Central memory CD8-positive, alpha-beta T cell (primary cell): ENCODE results near the gene AQP5.

Experiments used
- ATAC-seq: fragments of 150-1000 bp; cut with Tn5 transposase; replicated peaks from 2 replicates; pipeline ENCODE4 v1.10.0; 2022; ENCODE audit warnings: mild to moderate bottlenecking, moderate FRiP score, moderate number of reproducible peaks; ENCODE audit not compliant: poor library complexity, severe bottlenecking; ENCODE audit errors: extremely low read depth
- DNase-seq, 2 donors: peaks; one replicate each; pipeline ENCODE4 v3.0.0; 2021; ENCODE audit warnings: low spot score in 2 of 2
- H3K27ac Mint-ChIP-seq: one replicate; pipeline ENCODE4 v1.8.0; 2022; ENCODE audit warnings: low read depth, mild to moderate bottlenecking, moderate library complexity, mixed read lengths
- H3K27me3 Mint-ChIP-seq: one replicate; pipeline ENCODE4 v1.8.0; 2022; ENCODE audit warnings: mixed read lengths
- H3K36me3 Mint-ChIP-seq: one replicate; pipeline ENCODE4 v1.8.0; 2022; ENCODE audit warnings: mild to moderate bottlenecking, moderate library complexity, mixed read lengths; ENCODE audit not compliant: insufficient read depth
- H3K4me1 Mint-ChIP-seq: one replicate; pipeline ENCODE4 v1.8.0; 2022; ENCODE audit warnings: mixed read lengths
- H3K4me3 Mint-ChIP-seq: one replicate; pipeline ENCODE4 v1.8.0; 2022; ENCODE audit warnings: mild to moderate bottlenecking, moderate library complexity, mixed read lengths
- H3K9me3 Mint-ChIP-seq: one replicate; pipeline ENCODE4 v1.8.0; 2022; ENCODE audit warnings: mixed read lengths

Gene AQP5

DNA sequence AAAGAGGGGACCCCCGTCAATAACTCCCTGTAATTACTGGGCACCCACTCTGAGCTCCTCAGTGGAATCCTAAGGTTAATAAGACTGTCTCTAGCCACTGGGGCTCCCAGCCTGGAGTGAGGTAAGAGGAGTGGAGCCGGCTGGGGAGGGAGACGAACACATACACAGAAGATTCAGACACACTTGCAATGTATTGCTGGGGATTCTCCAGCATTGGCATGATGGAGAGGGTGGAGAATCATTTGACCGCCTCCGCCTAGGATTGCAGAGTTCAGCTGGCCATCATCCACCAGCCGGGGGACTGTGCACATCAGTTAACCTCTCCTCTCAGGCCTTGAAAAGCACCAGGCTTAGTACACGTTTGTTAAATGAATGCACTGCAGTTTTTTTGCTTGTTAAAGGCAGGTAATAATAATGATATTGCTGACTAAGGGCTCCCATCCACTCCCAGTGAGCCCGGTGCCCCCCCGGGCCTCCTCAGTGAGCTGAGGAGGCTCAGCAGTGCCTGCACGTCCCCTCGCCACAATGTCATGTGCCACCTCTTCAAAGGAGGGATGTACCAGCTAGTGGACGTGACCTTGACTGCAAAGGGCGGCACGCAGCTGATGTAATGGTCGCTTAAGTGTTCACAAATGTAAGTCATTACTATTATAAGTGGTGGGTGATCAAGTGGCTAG lies 37.7 kb upstream of the AQP5 start:
- ATAC-seq: no peak
- H3K9me3 Mint-ChIP-seq: no peaks in the 10 kb centered on the region
- peaks cover 2% of the 10 kb centered on the region for H3K27me3 Mint-ChIP-seq
- DNase-seq: no peak
- H3K36me3 Mint-ChIP-seq: no peaks in the 10 kb centered on the region
- no peak overlapping the region for H3K27ac Mint-ChIP-seq
- no peak overlapping the region for H3K4me3 Mint-ChIP-seq
- H3K4me1 Mint-ChIP-seq: no peaks in the 10 kb centered on the region

DNA sequence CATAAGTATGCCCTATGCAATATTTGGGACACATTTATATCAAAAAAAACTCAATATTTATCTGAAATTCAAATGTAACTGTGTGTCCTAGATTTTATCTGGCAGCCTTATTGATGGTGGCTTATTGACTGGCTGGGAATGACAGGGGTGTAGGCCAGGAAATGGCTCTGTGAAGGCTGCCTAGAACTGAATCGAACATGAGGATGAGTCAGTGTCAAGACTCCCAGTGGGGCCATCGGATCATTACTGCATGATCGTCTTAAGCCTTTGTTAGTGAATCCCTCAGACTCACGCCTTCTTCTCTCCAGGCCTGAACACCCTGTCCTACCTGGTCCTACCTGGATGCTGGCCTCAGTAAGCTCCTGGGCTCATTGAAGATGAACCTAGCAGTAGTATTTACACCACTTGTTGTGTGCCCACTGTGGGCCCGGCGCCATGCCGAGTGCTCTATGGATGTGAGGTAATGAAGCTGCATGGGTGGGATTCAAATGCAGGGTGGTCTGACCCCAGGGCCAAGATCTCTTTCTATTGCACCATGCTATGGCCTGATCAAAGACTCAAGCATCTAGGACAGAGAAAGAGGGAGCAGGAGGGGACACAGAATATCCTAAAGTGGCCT lies 36.9 kb upstream of the AQP5 start:
- ATAC-seq (no peak), DNase-seq (no peak)
- H3K27me3 Mint-ChIP-seq: peaks cover 9% of the 10 kb centered on the region
- H3K9me3 Mint-ChIP-seq: no peaks in the 10 kb centered on the region
- no peak overlapping the region for H3K4me3 Mint-ChIP-seq
- H3K4me1 Mint-ChIP-seq: no peaks in the 10 kb centered on the region
- H3K36me3 Mint-ChIP-seq: no peaks in the 10 kb centered on the region
- no peak overlapping the region for H3K27ac Mint-ChIP-seq

DNA sequence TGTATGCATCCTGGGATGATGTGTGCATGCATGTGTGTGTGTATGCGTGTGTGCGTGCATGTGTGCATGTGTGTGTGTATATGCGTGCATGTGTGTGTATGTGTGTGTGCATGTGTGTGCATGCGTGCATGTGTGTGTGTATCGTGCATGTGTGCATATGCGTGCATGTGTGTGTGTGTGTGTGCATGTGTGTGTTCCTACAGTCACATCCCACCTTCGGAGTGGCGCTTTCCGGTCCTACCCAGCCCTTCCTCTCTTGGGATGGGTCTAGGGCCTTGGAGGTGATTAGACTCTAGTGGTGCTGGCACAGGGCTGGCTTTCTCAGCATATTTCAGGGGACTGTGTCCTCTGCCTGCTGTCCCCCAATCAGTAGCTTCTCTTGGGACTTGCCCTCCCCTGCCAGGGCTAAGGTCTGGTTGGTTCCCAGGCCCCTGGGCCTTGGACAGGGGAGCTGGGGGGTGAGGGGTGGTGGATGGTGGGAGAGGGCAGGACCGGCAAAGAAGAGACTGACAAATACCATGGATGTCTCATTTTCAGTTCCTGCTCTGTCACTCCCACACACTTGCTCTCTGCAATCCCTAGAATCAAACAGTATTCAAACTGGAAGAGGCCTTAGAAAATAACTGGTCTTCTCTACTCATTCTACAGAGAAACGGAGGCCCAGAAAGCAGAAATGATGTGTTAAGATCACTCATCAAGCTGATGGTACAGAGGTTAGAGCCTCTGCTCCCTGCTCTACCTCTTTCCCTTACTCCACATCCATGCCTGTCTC lies 36.1 kb upstream of the AQP5 start:
- DNase-seq (no peak), ATAC-seq (no peak)
- Mint-ChIP-seq H3K27ac (no peak overlapping the region), H3K36me3 (no peaks in the 10 kb centered on the region), H3K9me3 (no peaks in the 10 kb centered on the region), H3K4me3 (no peak overlapping the region), H3K4me1 (no peaks in the 10 kb centered on the region), H3K27me3 (peaks cover 13% of the 10 kb centered on the region)

DNA sequence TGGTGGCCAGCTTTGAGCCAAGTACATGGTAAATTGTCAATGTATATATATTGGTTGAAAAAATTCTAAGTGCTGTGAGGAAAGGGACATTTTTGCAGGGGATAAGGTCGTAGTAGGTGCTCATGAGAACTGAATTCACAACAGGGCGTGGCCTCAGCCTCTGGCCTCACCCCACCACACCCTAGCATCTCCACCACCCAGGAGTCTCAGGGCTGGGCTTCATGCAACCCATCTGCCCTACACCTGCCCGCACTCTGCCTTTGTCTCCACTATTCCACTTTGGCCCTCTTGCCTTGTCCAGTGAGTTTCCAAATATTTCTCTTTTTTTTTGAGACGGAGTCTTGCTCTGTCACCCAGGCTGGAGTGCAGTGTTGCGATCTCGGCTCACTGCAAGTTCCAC lies 33.2 kb upstream of the AQP5 start:
- H3K27me3 Mint-ChIP-seq: peaks cover 13% of the 10 kb centered on the region
- no peak for DNase-seq
- no peak for ATAC-seq
- H3K27ac Mint-ChIP-seq: no peak overlapping the region
- no peaks in the 10 kb centered on the region for H3K4me1 Mint-ChIP-seq
- H3K36me3 Mint-ChIP-seq: no peaks in the 10 kb centered on the region
- H3K9me3 Mint-ChIP-seq: no peaks in the 10 kb centered on the region
- H3K4me3 Mint-ChIP-seq: no peak overlapping the region

DNA sequence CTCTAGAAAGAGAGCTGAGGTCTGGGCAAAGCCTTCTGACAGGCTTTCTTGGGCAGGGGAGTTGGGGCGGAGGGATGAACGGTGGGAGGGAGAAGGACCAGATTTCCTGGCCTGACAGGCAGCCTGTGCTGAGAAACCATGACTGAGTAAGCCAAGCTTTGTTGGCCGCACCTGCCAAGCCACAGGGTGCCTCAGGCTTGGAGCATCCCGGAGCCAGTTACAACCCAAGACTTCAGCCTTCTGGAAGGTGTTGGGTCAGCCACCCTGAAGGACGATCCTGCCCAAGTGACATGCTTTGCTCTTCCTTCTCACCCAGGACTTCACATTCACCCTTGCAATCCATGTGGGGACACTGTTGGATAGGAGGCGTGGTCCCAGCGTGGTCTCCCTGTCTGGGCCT lies 32.1 kb upstream of the AQP5 start:
- DNase-seq: no peak
- no peaks in the 10 kb centered on the region for H3K36me3 Mint-ChIP-seq
- ATAC-seq: no peak
- H3K4me1 Mint-ChIP-seq: no peaks in the 10 kb centered on the region
- H3K27me3 Mint-ChIP-seq: peaks cover 13% of the 10 kb centered on the region
- H3K27ac Mint-ChIP-seq: no peak overlapping the region
- H3K9me3 Mint-ChIP-seq: no peaks in the 10 kb centered on the region
- no peak overlapping the region for H3K4me3 Mint-ChIP-seq

DNA sequence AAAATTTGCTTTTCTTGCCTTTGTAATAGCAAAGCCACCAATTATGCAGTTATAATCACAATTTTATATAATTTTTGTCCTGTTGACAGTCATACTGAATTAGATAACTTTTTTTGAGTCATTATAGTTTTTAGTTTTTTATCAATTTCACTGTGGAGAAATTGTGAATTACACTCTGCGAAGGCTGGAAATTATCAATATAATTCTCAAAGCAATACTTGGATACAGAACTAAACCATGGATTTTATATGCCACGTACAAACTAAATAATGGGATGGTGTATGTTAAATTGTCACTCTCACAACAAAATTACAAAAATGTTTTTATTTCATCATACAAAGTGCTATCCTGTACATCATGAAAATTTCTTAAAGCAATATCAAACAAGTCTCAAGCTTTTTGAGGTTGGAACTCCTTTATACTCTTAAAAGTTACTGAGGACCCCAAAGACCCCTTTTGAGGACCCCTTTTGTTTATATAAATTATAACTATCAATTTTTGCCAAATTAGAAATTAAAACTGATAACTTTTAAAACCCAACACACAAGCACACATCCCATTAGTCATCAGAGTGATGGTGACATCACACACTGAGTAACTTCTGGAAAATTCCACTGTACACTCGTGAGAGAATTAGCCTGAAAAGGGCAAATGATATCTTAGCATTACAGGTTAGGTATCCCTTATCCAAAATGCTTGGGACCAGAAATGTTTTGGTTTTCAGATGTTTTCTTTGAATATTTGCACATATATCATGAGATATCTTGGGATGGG lies 31.0 kb upstream of the AQP5 start:
- Mint-ChIP-seq H3K4me1 (no peaks in the 10 kb centered on the region), H3K27me3 (peaks cover 13% of the 10 kb centered on the region), H3K36me3 (no peaks in the 10 kb centered on the region), H3K4me3 (no peak overlapping the region), H3K9me3 (no peaks in the 10 kb centered on the region), H3K27ac (no peak overlapping the region)
- ATAC-seq: no peak
- no peak for DNase-seq

DNA sequence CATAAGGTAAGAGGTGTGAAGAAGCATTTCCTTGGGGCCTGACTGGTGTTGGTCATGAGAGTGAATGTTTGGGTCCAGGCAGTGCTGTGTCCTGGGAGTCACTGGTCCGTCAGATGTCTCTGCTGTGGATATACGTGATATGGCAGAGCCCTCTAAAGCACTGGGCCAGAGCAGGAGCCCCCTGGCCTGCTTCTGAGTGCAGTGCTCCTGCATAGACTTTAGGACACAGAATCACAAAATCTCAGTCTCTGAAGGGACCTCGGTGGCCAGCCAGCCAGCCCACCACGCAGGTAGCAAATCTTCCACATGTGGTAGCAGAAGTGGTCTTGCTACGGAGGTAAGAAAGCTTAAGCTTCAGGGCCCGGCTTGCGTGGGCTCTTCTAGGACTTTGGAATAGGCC lies 29.6 kb upstream of the AQP5 start:
- no peak for ATAC-seq
- H3K4me3 Mint-ChIP-seq: no peak overlapping the region
- no peaks in the 10 kb centered on the region for H3K36me3 Mint-ChIP-seq
- no peak for DNase-seq
- no peaks in the 10 kb centered on the region for H3K9me3 Mint-ChIP-seq
- H3K27me3 Mint-ChIP-seq: peaks cover 13% of the 10 kb centered on the region
- H3K27ac Mint-ChIP-seq: no peak overlapping the region
- no peaks in the 10 kb centered on the region for H3K4me1 Mint-ChIP-seq

DNA sequence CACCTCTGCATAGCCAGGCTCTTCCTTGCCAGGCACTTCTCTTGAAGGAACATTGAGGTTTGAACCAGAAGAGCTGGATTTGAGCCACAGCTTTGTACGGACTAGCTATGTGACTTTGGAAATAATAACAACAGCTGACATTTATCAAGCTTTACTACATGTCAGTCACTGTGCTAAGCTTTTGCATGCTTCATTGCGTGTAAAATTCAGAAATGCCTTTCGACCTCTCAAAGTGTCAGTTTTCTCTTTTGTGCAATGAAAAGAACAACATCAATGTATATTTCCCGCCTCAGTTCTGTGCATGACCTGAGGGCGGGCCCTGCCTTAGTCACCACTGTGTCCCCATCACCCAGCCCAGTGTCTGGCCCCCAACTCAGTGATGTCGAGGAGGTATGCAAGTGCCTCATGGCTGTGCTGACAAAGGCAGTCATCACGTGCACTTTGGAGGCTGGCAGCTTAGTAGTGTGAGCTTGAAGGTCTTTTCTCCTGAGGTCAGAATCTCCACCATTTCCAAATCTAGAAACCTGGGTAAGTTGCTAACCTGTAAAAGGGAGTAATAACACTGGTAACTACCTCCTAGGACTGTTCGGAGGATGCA lies 29.0 kb upstream of the AQP5 start:
- no peak overlapping the region for H3K4me3 Mint-ChIP-seq
- H3K27ac Mint-ChIP-seq: no peak overlapping the region
- H3K9me3 Mint-ChIP-seq: no peaks in the 10 kb centered on the region

DNA sequence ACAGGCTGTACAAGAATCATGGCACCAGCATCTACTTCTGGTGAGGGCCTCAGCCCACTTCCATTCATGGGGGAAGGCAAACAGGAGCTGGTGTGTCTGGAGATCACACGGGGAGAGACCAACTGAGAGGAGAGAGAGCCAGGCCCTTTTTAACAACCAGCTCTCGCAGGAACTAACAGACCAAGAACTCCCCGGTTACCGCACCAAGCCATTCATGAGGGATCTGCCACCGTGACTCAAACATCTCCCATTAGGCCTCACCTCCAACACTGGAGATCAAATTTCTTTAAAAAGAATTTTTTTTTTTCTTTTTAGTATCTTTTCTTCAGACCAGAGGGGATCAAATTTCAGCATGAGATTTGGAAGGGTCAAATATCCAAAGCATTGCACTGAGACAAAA lies 27.9 kb upstream of the AQP5 start:
- Mint-ChIP-seq H3K4me3 (no peak overlapping the region), H3K9me3 (no peaks in the 10 kb centered on the region), H3K4me1 (no peaks in the 10 kb centered on the region), H3K27me3 (peaks cover 13% of the 10 kb centered on the region), H3K27ac (no peak overlapping the region), H3K36me3 (no peaks in the 10 kb centered on the region)
- ATAC-seq: no peak
- no peak for DNase-seq

More for the DNA sequence above, 29.0 kb upstream of the AQP5 start:
- no peaks in the 10 kb centered on the region for H3K36me3 Mint-ChIP-seq
- ATAC-seq (no peak), DNase-seq (no peak)
- H3K4me1 Mint-ChIP-seq: no peaks in the 10 kb centered on the region
- peaks cover 13% of the 10 kb centered on the region for H3K27me3 Mint-ChIP-seq

DNA sequence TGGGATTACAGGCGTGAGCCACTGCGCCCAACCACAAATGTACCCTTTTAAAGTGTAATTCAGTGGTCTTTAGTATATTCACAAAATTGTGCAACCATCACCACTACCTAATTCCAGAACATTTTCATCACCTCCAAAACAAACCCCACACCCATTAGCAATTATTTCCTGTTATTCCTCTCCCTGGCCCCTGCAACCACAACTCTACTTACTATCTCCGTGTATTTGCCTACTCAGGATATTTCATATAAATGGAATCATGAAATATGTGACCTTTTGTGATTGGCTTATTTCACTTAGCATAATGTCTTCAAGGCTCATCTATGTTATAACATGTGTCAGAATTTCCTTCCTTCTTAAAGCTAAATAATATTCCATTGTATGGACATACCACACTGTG lies 27.2 kb upstream of the AQP5 start:
- Mint-ChIP-seq H3K27ac (no peak overlapping the region), H3K4me1 (no peaks in the 10 kb centered on the region), H3K36me3 (no peaks in the 10 kb centered on the region), H3K9me3 (no peaks in the 10 kb centered on the region), H3K27me3 (peaks cover 7% of the 10 kb centered on the region), H3K4me3 (no peak overlapping the region)
- ATAC-seq: no peak
- no peak for DNase-seq

DNA sequence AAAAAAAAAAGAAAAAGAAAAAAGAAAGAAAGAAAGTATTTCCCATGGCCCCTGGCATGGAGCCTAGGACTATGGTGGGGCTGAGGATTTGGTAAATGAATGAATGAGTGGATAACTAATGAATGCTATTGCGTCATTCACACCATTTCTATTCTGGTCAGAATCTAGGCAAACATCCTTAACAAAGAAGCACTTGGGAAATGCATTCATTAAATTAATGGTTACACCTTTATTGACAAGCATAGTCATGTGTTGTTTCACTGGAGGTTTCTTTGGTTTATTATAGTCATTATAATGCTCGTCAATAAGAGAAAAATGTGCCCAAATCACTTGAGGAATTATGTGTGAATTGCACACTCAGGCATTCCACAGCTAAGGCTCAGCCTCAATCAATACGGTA lies 24.7 kb upstream of the AQP5 start:
- Mint-ChIP-seq H3K27me3 (no peaks in the 10 kb centered on the region), H3K4me1 (no peaks in the 10 kb centered on the region), H3K9me3 (no peaks in the 10 kb centered on the region), H3K4me3 (no peak overlapping the region), H3K36me3 (no peaks in the 10 kb centered on the region), H3K27ac (no peak overlapping the region)
- DNase-seq (no peak), ATAC-seq (no peak)

DNA sequence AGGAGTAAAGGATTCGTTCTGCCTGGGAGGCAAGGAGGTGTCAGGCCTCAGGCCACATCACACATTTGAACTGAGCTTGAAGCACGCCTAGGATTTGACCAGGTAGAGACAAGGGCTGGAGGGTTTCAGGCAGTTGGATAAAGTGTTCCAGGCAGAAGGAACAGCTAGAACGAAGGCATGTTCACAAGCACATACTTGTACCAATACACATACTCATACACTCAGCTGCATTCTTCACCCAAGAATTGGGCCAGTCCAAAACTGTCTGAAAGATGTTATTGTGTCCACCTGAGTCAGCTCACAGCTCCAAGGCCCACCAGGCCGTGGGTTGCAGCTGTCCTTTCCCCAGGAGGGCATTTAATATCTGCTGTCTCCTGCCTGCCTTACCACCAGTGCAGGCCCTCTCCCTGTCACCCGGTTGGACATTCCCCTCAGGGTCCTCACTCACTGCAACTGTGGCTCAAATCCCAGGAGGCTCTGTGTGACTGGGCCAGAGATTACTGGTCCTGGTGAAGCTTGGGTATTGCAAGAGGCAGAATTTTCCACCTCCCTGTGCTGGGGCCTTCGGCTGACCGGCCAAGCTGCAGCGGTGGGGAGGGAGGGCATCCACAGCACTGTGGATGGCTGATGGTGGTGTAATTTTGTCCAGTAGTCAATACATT lies 23.9 kb upstream of the AQP5 start:
- ATAC-seq: no peak

More for the DNA sequence above, 23.9 kb upstream of the AQP5 start:
- H3K27me3 Mint-ChIP-seq: no peaks in the 10 kb centered on the region
- no peaks in the 10 kb centered on the region for H3K36me3 Mint-ChIP-seq
- no peaks in the 10 kb centered on the region for H3K4me1 Mint-ChIP-seq
- DNase-seq: no peak
- H3K27ac Mint-ChIP-seq: no peak overlapping the region
- no peaks in the 10 kb centered on the region for H3K9me3 Mint-ChIP-seq
- no peak overlapping the region for H3K4me3 Mint-ChIP-seq
